Left ventricle myocardium inferior (tissue), 1 donor: ENCODE results near the gene DMAC2. TPM values are rescaled to one million over a fixed set of nuclear protein-coding genes. Genes with fewer than 3 reads are reported as not detected.
A peak's percentile ranks its signal among the peaks of the same experiment; 100 is the strongest.
"Not testable (repeated sequence)": the region's sequence is repeated elsewhere in the genome, so short reads cannot be mapped to it uniquely, and the experiment has no call there.

ENCODE experiments used
- DNase-seq: peaks from one replicate; pipeline ENCODE4 v3.0.0-alpha.2; 2020
- H3K27ac ChIP-seq: fragments of 200-600 bp; replicated peaks from 2 replicates; pipeline ENCODE4 v1.8.0; 2021
- H3K27me3 ChIP-seq: fragments of 200-600 bp; 2 replicates; pipeline ENCODE4 v1.8.0; 2021; ENCODE audit warnings: low read depth
- H3K36me3 ChIP-seq: fragments of 200-600 bp; 2 replicates; pipeline ENCODE4 v1.8.0; 2021
- H3K4me1 ChIP-seq: fragments of 200-600 bp; 2 replicates; pipeline ENCODE4 v1.8.0; 2021
- H3K4me3 ChIP-seq: fragments of 200-600 bp; 2 replicates; pipeline ENCODE4 v1.8.0; 2021; ENCODE audit warnings: mild to moderate bottlenecking, moderate library complexity
- H3K9me3 ChIP-seq: fragments of 200-600 bp; replicated peaks from 2 replicates; pipeline ENCODE4 v1.8.0; 2021
- intact Hi-C: fragments of 100-400 bp; cut with micrococcal nuclease; formaldehyde crosslinking; loops from one replicate; pipeline ENCODE4 v1.11.0; 2022
- long read RNA-seq: library from polyadenylated mRNA; unstranded; transcript quantifications from one replicate; pipeline ENCODE4 v2.0.0, GENCODE V29; 2021
- total RNA-seq: library from RNA; stranded (reverse); fragmentation: NEBNext Ultra II Directional; extraction: Animal tissue kit (Norgen Biotek cat#: 25700); gene quantifications from one replicate; pipeline ENCODE4 v1.2.1, GENCODE V29; 2021
- TF ChIP-seq, protein P1 (sequence below): fragments of 200-600 bp; IDR thresholded peaks from 2 replicates; pipeline ENCODE4 v1.8.0; 2021; ENCODE audit warnings: antibody characterized with exemption, mild to moderate bottlenecking, borderline replicate concordance
- donor health status: DM: no; HTN: yes; CAD: no; lungs with severe emphysema.

The DMAC2 gene
- total RNA-seq = 125 TPM
- long read RNA-seq, transcript DMAC2-201 (6 exons, 1,692 nt) = major isoform, 88 of 173 reads
- long read RNA-seq, transcript DMAC2-210 (5 exons, 1,622 nt) = minor isoform, 5 of 173 reads
- long read RNA-seq, transcript DMAC2-208 (5 exons, 979 nt) = minor isoform, 38 of 173 reads
- long read RNA-seq, partial matches to known transcripts = 13 of 173 reads
- long read RNA-seq, other reads (novel, unspliced or antisense) = 26 of 173 reads

DNA sequence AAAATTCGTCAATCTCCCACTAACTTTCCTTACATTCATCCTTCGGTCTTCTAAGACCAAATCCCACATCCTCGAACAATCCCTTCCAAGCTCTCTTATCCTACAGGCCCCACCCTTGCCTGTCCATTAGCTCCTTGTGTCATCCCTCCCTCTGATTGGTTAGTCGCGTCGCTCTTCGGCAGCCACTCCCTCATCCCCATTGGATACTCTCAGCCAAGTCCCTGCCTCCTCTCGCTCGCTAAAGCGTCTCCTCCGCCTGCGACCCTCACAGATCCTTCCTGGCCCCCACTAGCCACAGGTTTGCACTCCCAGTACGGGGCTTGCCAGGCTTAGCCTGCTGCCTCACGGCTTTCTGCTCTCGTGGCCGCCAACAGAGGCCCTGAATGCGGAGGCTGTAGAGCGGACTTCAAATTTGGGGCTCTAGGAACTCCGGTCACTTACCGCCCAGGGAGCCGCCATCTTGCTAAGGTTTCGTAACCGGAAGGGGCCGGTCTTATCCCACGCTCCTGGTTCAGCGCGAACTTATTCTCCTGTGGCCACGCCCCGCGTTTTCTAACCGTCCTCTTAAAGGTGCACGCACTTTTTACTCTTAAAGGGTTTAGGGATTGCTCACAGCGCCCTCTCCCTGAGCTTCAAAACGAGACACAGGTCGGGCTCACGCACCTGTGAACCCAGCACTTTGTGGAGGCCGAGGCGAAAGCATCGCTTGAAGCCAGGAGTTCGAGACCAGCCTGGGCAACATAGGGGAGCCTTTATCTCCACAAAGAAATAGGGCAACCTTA, at the start of gene DMAC2:
TSS of gene DMAC2 (minus strand) at position 472 of the 782 bp plus-strand sequence. CDS start at position 459, 13 bp downstream.
- Histone ChIP-seq H3K4me1 (peaks cover 30% of the 10 kb centered on the region), H3K36me3 (peaks cover 36% of the 10 kb centered on the region), H3K27ac (peak within 1 kb of the TSS; percentile 98), H3K27me3 (no peaks in the 10 kb centered on the region), H3K4me3 (peak within 1 kb of the TSS; percentile 83), H3K9me3 (no peaks in the 10 kb centered on the region)
- intact Hi-C loops = no loop called here
- TF ChIP-seq, protein P1, sequence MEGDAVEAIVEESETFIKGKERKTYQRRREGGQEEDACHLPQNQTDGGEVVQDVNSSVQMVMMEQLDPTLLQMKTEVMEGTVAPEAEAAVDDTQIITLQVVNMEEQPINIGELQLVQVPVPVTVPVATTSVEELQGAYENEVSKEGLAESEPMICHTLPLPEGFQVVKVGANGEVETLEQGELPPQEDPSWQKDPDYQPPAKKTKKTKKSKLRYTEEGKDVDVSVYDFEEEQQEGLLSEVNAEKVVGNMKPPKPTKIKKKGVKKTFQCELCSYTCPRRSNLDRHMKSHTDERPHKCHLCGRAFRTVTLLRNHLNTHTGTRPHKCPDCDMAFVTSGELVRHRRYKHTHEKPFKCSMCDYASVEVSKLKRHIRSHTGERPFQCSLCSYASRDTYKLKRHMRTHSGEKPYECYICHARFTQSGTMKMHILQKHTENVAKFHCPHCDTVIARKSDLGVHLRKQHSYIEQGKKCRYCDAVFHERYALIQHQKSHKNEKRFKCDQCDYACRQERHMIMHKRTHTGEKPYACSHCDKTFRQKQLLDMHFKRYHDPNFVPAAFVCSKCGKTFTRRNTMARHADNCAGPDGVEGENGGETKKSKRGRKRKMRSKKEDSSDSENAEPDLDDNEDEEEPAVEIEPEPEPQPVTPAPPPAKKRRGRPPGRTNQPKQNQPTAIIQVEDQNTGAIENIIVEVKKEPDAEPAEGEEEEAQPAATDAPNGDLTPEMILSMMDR = peak; percentile 65
- peak; percentile 98 for DNase-seq

DNA sequence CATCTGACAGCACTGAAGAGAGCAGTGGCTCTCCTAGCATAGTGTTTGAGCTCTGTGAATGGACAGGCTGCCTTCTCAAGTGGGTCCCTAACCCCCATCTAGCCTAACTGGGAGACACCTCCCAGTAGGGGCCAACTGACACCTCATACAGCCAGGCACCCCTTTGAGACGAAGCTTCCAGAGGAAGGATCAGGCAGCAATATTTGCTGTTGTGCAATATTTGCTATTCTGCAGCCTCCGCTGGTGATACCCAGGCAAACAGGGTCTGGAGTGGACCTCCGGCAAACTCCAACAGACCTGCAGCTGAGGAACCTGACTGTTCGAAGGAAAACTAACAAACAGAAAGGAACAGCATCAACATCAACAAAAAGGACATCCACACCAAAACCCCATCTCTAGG, 47.2 kb upstream of the DMAC2 start:
- not testable (repeated sequence) for H3K4me1 ChIP-seq

DNA sequence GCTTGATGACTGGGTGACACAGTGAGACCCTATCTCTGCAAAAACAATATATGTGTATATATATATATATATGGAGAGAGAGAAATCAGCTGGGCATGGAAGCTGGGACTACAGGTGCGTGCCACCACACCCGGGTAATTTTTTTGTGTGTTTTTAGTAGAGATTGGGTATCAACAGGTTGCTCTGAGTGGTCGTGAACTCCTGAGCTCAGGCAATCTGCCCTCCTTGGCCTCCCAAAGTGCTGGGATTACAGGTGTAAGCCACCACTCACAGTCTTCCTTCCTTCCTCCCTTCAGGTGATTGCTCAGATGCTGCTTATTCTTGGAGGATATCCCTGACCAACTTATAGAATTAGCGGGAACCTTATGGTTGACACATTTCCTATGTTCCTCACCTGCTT, 45.1 kb upstream of the DMAC2 start:
- Histone ChIP-seq H3K4me3 (no peak overlapping the region), H3K9me3 (peaks cover 14% of the 10 kb centered on the region), H3K27me3 (peaks cover 55% of the 10 kb centered on the region), H3K27ac (no peak overlapping the region), H3K36me3 (peaks cover 8% of the 10 kb centered on the region), H3K4me1 (peaks cover 28% of the 10 kb centered on the region)
- TF ChIP-seq, protein P1 = no peak
- no peak for DNase-seq
- intact Hi-C loops = no loop called here

More for the DNA sequence above, 47.2 kb upstream of the DMAC2 start:
- H3K4me3 ChIP-seq, H3K36me3 ChIP-seq, H3K27ac ChIP-seq, DNase-seq, intact Hi-C loops: not testable (repeated sequence)
- H3K9me3 ChIP-seq = peaks cover 20% of the 10 kb centered on the region
- H3K27me3 ChIP-seq = peaks cover 43% of the 10 kb centered on the region

DNA sequence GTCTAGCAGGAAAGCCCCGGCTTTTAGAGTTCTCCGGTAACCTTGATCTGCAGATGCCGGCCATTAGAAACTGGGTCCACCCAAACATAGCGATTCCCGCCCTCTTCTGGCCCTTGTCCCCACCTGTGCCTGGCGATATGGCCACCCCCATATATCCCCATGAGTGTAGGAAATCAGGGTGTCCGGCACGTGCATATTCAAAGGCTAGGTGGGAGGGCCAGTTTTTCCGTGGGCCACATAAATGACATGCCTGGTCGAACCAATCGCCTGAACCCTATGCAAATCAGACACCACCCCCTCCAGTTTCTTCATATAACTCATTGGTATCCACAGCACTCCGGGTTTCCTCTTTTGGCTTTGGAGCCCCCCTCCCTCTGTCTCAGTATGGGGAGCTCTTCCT, 40.6 kb upstream of the DMAC2 start:
- TF ChIP-seq, protein P1 = no peak
- H3K4me3 ChIP-seq = peak overlapping the region; percentile 48
- peaks cover 6% of the 10 kb centered on the region for H3K9me3 ChIP-seq
- DNase-seq = no peak
- H3K27me3 ChIP-seq = peaks cover 56% of the 10 kb centered on the region
- H3K36me3 ChIP-seq = no peaks in the 10 kb centered on the region
- peak overlapping the region; percentile 85 for H3K27ac ChIP-seq
- intact Hi-C loops = no loop called here
- peaks cover 59% of the 10 kb centered on the region for H3K4me1 ChIP-seq

DNA sequence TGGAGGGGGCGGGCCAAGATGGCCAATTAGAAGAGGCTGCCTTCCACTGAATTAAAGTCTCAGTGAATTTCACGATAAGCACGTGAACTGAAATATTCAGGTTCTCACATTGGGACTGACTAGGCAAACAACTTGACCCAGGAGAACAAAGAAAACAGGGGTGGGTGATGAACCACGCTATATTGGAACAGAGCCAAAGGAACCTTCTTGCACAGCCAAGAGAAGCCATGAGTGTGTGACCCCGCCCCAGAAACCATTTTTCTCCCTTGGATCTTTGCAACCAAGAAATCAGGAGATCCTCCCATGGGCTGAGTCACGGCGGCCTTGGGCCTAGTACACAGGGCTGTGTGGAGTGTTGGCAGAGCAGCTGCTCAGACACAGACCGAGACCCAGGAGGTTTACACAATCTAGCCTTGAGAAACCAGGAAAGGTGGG, 40.1 kb upstream of the DMAC2 start:
- H3K36me3 ChIP-seq = no peaks in the 10 kb centered on the region
- intact Hi-C loops = no loop called here
- peaks cover 56% of the 10 kb centered on the region for H3K27me3 ChIP-seq
- peak overlapping the region; percentile 85 for H3K27ac ChIP-seq
- TF ChIP-seq, protein P1 = no peak
- peaks cover 6% of the 10 kb centered on the region for H3K9me3 ChIP-seq
- DNase-seq = peak; percentile 35
- peak overlapping the region; percentile 48 for H3K4me3 ChIP-seq
- H3K4me1 ChIP-seq = peaks cover 61% of the 10 kb centered on the region
